ENCODE results near the gene TASOR2.

TASOR2 gene

DNA sequence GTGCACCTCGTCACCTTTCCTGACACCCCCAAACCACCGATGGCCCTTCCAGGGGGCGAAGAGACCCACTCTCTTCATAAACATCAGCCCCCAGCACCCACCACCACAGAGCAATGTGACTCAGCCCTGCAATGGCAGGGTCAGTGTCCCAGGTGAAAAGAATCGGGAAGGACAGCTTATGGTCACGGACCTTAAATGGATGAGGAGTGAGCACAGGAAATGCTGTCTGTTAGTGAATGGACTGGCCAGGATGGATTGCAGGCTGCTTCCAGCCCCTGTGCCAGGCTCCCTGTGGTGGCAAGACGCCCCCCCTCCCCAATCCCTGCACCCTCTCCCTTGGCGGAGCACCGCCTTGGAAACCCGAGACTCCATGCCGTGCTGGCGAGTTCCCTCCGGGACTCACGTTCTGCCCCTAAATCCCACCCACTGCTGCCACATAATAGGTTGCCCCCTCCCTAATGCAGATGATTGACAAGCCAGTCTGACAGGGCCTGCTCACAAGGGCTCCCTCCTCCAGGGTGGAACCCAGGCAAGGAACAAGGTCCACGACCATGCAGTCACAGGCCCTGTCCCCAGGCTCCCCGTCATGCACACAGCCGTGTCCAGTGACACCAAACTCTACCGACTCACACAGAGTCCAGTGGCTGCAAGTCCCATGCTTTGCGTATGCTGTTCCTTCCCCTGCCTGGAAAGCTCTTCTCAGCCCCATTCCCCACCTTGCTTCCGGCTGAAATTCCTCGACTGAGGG, 25.6 kb upstream of the TASOR2 start:
- FAIRE-seq = no peak

DNA sequence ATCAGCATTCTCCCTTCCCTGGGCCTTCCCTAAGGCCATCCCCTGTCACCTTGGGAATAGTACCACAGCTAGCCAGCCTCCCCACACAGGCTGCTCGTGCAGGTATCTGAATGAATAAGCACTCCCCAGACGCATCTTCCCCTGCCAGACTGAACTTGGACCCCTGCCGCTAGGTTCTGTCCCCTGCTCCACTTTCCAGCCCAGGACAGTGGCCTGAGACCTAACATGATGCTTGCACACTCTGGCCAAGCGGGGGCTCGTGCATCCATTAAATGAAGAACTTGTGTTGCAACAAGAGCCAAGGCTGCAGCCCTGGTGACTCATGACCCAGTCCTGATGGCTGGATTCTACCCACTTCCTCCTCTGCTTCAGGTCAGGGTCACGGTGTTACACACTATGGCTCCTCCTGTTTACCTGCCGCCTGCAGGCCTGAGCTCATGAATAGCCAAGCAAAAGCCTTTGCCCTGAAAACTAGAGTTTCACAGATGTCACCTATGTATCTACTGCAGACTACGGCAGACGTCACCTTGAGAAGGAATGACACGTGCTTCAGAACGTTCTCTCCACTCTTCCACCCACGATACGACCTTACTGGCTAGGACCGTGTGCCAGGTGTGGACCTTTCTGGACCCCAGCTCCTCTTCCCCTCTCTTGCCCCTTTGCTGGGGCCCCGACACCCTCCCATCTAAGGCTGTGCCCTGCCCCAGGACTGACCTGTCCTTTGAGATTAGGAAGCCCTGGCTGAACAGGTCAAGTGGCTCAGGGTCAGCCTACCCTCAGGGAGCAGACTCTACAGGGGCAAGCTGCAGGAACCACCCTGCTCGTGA, 24.7 kb upstream of the TASOR2 start:
- no peak for FAIRE-seq

DNA sequence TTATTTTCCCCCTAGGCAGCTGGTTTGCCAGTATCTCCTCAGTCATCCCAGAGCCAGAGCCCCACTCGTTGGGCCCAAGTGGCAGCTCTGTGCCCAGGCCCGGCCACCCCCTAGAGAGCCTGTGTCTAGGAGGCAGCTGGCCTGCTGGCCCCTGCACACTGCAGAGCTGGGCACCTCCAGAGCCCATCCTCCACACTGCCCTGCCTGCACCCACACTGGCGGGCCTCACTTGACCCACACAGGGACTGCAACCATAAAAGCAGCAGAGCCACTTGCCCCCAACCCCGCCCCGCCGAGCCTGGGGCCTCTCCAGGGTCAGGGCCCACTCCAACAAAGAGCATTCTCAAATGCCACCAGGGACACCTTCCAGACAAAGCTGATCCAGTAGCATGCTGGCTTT, 23.6 kb upstream of the TASOR2 start:
- no peak for FAIRE-seq

DNA sequence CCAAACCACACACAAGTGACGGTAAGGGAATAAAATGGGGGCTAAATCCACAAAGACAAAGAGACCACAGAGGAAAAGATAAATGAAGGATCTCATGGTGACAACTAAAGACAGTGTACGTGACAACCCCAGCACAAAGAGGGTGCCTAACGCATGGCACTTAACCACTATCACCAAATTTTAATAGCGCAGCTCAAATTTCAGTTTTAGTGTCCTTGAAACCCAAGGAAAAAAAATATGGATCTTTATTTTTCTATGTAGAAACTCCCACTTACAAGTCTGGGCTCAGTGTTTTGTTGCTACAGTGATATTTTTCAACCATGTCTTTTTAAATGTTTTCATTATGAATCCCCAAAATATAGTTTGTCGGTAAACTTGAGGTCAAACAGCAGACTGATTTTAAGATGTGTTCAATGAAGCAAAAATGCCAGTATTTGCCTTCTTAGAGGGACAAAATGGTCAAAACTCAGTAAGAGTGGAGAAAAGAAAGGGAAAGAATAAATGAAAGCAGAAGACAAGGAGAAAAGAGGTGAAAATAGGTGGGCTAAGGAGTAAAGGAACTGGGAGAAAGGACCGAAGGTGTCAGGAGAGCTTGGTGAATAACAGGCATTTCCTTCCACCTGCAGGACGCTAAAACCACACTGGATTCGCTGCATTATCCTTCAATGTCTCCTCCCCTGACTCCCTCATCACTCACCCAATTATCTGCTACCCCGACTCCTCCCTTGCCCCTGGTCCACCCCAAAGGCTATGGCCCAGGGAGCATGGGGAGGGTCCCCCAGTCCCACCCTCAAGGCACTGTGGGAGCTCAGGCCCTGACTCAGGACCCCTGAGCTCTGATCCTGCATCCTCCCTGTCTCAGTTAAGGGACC, 21.7 kb upstream of the TASOR2 start:
- no peak for FAIRE-seq

DNA sequence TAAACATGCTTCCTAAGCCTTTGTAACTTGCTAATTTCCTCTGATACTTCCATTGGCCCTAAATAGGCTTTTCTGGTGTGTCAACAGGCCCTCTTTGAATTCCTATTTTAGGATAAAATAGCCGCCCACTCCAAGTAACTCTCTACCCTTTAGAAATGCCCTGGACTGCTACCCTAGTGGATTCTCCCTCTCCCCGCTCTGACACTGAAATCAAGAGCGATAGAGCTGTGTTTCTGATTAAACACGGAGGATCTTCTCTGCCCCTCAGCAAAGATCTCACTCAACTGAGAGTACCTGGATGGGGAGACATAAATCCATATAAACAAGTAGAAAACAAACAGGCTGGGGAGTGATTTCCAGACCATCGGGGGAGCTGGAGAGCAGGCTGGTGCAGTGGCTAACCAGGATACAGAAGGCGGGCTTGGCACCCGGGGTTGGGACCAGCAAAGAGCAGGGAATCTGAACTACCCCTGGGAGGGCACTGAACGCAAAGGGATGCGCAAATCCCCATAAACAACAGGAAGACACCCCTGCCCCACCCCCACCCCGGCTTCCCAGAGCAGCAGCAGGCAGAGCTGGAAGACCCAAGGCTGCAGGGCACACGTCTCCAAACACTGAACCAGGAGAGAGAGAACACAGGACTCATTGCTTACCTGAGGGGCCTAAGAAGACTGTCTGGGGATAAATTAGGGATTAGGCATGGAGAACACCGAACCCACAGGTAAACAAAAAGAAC, 20.8 kb upstream of the TASOR2 start:
- no peak for FAIRE-seq

DNA sequence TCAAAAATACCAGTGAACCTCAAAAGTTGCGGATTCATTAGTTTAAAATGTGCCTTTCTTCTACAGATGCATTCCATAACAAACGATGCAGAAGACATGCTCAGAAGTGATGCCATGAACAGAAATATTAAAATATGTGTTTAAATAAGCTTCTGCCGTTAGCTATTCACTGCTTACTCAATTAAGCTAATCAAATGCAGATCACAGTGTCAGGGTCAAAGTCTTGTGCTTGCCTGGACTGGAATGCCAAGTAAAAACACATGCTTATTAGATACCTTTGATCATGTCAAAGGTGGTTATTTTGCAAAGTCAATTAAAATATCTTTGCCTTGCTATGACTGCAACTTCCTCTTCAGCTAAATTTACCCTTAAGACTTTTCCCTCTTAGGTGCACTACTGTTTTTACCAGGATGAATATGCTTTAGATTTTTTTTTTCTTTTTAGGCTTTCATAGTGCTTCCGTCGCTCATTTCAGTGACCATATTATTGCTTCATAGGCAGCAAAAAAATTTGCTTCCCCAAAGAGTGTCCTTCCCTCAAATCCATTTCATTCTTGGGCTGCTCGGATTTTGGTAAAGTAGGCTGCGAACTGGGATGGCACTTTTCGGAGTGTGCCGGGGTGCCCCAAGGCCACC, 19.1 kb upstream of the TASOR2 start:
- FAIRE-seq = no peak

DNA sequence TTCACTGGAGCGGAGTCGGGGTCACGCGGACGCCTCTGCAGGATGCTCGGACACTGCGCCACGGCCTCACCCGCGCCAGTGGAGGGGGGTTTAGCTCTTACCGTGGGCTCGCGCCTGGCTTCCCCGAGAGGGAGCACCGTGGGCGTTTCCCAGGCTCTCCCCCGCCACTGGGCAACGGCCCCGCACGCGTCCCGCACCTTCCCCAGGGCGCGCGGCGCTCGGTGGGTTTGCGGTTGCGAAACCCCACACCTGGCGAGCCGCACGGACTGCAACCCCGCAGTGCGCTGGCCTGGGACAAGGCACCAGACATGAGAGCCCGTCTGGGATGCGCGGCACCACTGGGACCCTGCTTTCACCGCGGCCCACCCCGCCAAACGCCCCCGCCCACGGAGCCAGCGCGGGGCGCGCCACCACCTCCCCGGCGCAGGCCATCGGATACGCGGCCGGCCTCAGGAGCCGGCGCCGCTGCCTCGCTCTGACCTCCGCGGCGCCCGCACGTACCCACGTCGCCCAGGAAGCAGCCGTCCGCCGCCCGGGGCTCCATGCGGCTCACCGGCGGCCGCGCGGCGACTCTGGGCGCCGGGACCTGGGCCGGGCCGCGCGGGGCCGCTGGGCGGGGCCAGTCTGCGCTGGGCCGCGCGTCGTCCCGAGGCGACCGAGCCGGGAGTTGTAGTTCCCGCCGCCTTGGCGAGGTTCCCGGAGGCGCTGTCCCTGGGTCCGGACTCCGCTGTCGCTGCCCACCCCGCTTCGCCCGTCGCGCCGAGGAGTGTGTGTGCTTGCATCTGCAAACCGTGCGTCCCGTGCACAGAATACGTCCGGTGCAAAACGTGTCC, 18.4 kb upstream of the TASOR2 start, which contains the start of gene ASB13:
TSS of gene ASB13 (minus strand) at position 588 of the 833 bp plus-strand sequence. CDS start at position 544, 44 bp downstream.
- FAIRE-seq = no peak

DNA sequence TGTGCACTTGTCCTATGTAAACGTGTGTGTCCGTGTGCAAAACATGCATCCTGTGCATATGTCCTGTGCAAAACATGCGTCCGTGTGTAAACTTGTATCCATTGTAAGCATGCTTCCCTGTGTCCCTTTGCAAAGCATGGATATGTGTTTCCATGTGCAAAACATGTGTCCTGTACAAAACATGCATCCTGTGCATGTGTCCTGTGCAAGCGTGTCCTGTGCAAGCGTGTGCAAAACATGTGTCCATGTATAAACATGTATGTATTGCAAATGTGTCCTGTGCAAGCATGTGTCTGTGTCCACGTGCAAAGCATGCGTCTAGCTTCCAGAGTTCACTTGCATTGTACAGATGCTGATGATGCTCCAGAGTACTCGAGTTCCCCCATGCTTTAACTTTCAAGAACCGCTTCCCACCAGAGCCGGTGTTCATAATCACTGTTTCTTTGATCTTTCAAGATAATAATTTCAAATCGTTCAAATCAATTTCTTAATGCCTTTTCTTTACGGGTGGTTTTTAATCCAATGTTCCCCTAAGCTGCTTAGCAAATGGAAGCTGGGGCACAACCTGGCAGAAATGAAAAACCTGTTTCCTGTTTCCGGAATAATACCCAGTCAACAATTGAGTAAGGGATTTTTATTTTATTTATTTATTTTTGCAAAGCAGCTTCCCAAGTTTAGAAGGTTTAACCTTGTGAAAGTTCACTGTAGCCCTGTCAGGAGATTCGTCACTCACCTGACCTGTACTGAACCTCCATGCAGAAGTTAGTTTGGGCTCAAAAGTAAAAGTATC, 17.6 kb upstream of the TASOR2 start:
- no peak for FAIRE-seq

DNA sequence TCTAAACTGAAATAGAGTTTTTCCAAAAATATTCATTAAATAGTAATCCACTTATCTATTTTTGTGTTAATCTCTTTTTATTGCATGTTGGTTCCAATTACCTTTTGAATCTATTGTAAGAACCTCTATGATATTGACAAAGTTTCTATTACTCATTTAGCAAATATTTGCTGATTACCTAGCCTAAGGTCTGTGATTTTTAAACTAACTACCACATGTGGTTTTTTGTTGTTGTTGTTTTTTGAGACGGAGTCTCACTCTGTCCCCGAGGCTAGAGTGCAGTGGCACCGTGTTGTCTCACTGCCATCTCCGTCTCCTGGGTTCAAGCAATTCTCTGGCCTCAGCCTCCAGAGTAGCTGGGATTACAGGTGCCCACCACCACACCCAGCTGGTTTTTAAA, 16.2 kb upstream of the TASOR2 start:
- no peak for FAIRE-seq

DNA sequence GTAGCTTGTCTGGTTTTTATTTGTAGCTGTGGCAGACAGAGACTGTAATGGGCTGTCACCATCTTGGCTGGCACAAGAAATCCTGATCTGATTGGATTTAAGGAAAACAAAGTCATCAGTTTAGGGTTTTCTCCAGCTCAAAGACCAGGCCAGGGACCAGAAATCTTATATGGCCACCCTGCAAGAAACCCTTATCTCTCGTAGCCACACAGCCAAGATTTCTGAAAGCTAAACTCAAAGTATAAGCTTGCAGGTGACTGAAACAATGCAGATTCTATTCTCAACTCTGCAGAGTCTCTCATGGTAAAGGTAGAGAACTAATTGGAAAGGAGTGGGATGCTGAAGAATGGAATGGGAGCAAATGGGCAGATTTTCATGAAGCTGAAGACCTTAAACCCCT, 15.0 kb upstream of the TASOR2 start:
- FAIRE-seq = no peak

DNA sequence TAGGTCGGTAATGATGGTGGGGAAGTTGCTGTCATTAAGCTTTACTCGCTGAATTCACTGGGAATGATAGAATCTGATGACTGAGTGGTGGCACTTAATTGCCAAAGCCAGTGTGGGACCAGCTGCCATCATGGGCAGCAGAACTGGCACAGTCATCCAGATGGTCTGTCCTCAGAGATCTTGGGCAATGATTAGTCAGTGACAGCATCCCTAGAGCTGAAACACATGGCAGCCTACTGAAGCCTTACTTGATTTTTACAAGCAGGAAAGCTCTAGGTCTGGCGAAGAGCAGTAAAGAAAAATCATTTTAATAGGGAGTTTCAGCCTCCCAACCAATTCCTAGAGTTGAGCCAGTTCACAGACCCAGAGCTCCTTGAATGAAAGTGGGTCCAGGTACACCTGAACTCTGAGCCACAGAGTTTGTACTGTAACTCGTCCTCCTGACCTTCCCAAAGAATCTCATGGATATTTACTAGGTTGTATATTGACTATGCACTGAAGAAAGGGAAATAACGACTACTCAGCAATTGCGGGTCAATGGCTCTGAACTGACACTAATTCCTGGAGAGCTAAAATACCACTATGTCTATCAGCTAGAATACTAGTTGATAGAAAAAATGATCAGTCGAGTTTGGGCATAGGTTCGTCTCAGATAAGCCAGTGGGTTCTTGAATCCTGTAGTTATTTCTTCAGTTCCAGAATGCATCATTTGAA, 13.8 kb upstream of the TASOR2 start:
- FAIRE-seq = no peak

DNA sequence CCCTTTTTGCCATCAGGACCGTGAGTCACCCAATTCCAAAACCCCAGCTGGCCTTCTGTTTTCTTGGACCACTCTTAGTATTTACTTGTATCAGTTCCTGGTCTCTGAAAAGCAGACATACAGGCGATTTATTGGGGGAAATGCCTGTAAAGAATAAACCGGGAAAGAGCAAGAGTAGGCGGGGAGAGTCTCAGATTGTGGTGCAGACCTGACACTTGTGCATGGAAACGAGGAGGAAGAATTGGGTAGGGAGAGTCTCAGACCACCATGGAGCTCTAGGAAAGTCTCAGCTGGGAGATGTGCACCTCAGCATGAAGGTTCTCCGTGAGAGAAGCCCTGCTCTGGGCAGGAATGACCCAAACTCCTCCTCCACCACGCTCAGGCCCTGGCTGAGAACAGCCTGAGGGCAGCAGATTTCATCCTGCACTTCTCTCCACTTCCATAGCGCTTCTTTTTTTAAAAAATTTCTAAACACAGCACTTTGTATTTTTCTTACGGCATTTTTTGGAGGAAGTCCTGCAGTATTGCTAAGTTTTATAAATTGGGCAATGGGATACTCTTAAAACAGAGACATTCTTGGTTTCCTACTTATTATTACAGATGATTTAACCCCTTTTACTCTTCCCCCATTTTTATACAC, 6.1 kb upstream of the TASOR2 start:
- FAIRE-seq = no peak

DNA sequence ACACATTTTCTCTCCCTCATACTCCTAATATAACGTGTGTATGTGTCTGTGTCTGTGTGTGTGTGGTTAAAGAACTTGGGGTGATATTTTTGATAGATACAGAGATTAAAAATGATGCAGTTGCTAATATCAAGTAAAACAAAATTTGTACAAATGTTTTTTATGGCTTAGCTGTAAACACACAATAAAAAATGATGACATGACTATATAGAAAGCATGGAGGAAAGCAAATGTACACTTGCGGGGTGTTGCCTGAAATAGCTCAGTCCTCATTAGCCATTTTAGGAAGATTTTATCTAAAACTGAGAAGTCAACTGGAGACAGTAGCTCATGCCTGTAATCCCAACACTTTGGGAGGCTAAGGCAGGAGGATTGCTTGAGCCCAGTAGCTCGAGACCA, 5.6 kb upstream of the TASOR2 start:
- FAIRE-seq = no peak

DNA sequence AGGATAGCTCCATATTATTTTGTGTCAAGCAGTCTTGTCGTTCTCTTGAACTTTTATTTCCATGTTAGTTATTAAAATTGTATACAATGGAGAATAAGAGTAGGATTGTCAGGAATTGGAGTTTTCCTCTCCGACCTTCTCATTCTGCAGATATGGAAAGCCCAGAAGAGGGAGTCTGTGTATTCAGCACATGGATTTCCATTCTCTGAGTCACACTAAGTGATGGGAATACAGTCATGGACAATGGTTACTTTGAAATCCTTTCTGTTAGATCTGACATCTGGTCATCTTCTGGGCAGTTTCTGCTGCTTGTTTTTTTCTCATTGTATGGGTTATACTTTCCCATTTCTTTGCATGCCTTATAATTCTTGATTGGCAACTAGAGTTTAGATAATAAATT, 5.0 kb upstream of the TASOR2 start:
- FAIRE-seq = no peak

DNA sequence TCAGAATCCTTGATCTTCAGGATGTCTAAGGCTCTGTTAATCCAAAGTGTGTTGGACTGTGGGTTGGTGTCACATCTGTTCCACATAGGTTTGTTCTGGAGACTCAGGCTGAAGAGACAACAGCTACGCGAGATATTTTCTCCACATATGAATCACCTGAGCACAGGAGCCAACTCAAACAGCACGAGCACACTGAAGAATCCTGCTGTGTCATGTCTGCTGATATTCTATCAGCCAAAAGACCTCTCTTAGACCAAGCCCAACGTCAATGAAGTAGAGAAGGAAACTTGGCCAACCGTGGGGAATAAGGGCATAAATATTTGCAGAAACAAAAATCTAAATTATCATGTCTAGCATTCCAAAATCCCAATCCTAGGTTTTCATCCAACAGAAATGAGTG, 2.7 kb upstream of the TASOR2 start:
- no peak for FAIRE-seq

DNA sequence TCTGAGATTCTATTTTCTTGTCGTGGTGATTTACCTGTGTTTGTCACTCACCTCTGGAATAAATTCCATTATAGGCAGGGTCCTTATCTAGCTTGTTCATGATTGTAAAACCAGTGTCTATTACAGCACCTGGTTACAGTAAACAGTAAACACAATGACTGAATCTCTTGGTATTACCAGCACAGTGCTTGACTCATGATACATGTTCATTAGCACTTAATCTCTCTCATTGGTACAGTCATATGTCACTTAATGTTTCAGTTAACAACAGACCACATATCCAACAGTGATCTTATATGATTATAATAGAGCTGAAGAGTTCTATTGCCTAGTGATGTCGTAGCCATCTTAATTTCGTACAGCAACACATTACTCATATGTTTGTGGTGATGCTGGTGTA, 1.6 kb upstream of the TASOR2 start:
- no peak for FAIRE-seq

DNA sequence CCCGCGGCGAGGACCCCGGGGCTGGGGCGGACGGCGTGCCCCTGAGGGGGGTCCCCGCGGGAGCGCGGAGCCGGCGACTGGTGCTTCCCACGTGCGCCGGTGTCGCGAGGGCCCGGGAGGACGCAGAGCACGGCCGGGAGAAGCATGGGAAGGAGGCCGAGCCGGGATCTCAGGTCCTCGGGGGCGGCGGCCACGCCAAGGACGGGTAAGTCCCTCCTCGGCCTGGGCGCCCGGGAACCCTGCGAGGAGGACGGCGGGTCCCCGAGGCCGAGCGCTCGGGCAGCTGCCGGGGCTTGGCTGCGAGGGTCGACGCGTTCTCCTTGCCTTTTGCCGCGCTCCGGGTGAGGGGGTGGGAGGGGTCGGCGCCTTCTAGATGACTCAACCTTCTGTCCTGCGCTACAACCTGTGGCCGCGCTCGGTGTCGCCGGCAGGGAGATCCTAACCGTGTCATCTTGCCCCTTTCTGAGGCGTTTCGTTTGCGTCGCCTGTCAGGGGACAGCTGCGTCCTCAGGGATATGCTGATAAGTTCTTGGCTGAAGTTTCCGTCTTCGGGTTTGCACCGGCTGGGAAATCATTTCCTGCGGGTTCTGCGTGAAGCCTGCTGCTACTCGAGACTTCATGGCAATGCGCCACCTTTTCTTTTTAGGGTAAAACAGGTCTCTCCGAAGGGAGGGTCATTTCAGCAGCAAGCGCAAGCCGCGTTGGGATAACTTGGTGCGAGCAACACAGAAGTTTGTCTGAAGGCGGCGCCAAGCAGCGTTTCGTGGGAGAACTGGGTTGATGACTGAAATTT, 529 bp downstream of the TASOR2 start:
- no peak for FAIRE-seq

DNA sequence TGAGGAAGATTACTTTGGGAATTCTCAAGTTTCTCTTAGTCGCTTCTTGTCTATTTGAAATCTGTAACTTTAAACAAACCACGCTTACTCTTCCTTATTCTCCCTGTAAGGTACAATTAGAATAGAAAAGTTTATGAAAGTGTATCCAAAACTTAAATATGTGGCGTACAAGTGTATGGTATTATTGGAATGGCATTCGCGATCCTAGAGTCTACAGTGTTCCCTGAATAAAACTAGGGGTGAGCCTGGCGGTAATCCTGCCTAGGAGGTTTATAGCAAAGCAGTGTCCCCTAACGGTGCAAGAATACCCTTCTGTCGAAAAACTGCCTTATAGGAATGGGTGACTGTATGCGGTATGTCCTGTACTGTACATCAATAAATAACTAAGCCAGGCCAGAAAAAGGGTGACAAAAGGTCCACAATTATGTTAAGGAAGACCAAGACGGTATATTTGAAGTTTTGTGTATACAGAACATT, 1.2 kb downstream of the TASOR2 start:
- FAIRE-seq = no peak

Data from A204.1 (cell line).